Gastroesophageal sphincter (tissue), 3 donors: Measurements from ENCODE around the gene GPRC5D.

Source experiments
- EP300 ChIP-seq: sonication (generic); formaldehyde crosslinking; IDR thresholded peaks from one replicate; pipeline ENCODE4 v1.6.1; 2017; ENCODE audit warnings: antibody characterized with exemption, mild to moderate bottlenecking
- POLR2A ChIP-seq, 2 donors: fragments of 450-650 bp; IDR thresholded peaks; one replicate each; pipeline ENCODE4 v1.6.1; 2017; ENCODE audit warnings: antibody characterized with exemption in 2 of 2, mild to moderate bottlenecking in 2 of 2, moderate library complexity in 1 of 2
- TF ChIP-seq, protein P1 (sequence below), 4 experiments: fragments of 200-600 bp in 2 of 4; fragments of 450-650 bp in 2 of 4; sonication (generic) in 1 of 4; IDR thresholded peaks; one replicate each; pipeline ENCODE4 v1.5.1; 2017 to 2019; ENCODE audit warnings: antibody characterized with exemption in 4 of 4, mild to moderate bottlenecking in 2 of 4, moderate library complexity in 2 of 4

DNA sequence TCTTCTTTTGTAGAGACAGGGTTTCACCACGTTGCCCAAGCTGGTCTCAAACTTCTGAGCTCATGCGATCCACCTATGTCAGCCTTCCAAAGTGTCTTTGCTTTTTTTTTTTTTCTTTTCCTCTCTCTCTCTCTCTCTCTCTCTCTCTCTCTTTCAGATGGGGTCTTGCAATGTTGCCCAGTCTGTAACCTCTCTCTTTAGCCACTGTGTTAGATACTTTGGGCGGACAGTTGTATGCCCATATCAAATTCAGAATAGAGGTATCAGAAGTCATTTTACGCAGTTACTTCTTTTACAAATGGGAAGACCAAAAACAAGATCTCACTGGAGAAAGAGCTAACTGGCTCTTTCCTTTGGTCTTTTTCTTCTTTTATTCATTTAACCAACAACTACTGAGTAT is 41.4 kb upstream of the GPRC5D start:
- TF ChIP-seq, protein P1, sequence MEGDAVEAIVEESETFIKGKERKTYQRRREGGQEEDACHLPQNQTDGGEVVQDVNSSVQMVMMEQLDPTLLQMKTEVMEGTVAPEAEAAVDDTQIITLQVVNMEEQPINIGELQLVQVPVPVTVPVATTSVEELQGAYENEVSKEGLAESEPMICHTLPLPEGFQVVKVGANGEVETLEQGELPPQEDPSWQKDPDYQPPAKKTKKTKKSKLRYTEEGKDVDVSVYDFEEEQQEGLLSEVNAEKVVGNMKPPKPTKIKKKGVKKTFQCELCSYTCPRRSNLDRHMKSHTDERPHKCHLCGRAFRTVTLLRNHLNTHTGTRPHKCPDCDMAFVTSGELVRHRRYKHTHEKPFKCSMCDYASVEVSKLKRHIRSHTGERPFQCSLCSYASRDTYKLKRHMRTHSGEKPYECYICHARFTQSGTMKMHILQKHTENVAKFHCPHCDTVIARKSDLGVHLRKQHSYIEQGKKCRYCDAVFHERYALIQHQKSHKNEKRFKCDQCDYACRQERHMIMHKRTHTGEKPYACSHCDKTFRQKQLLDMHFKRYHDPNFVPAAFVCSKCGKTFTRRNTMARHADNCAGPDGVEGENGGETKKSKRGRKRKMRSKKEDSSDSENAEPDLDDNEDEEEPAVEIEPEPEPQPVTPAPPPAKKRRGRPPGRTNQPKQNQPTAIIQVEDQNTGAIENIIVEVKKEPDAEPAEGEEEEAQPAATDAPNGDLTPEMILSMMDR (IDR thresholded peaks at IDR 0.05): no peak
- TF ChIP-seq EP300: no peak
- no peak for TF ChIP-seq POLR2A (IDR thresholded peaks at IDR 0.05)
